ENCODE data around the gene NOP9.

NOP9 gene

DNA sequence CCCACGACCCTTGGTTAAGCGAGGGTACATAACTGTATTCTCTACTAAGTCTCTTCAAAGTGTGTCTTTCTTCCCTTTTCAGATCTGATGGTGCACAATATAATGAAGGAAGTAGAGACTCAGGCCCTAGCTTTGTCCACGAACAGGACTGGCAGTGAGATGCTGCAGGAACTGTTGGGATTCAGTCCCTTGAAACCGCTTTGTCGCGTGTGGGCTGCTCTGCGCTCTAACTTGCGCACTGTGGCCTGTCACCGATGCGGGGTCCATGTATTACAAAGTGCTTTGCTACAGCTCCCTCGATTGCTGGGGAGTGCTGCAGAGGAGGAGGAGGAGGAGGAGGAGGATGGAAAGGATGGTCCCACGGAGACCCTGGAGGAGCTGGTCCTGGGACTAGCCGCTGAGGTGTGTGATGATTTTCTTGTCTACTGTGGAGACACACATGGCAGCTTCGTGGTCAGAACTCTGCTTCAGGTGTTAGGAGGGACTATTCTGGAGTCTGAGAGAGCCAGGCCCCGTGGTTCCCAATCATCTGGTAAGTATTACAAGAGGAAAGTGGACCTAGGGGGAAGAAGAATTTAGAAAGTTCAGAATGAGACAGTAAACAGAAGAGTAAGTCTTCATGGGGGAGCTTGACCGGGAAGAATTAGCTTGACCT is 803 bp downstream of the NOP9 start:
- Histone ChIP-seq H3K4me3 (ENCODE audit: low read depth, low read length) (peak overlapping the region; percentile 85), H3K27ac (no peak overlapping the region), H3K9me3 (ENCODE audit: control insufficient read depth, low read length) (no peaks in the 10 kb centered on the region), H3K9ac (no peak overlapping the region), H2AFZ (peak overlapping the region; percentile 88), H3K4me2 (ENCODE audit: low read length) (peak overlapping the region; percentile 94), H3K79me2 (peaks cover 8% of the 10 kb centered on the region), H3K36me3 (ENCODE audit: control insufficient read depth, insufficient read depth, low read length) (no peaks in the 10 kb centered on the region), H3K4me1 (peaks cover 8% of the 10 kb centered on the region), H3K27me3 (ENCODE audit: control insufficient read depth, insufficient read depth, low read length) (no peaks in the 10 kb centered on the region)
- TF ChIP-seq, protein P1, sequence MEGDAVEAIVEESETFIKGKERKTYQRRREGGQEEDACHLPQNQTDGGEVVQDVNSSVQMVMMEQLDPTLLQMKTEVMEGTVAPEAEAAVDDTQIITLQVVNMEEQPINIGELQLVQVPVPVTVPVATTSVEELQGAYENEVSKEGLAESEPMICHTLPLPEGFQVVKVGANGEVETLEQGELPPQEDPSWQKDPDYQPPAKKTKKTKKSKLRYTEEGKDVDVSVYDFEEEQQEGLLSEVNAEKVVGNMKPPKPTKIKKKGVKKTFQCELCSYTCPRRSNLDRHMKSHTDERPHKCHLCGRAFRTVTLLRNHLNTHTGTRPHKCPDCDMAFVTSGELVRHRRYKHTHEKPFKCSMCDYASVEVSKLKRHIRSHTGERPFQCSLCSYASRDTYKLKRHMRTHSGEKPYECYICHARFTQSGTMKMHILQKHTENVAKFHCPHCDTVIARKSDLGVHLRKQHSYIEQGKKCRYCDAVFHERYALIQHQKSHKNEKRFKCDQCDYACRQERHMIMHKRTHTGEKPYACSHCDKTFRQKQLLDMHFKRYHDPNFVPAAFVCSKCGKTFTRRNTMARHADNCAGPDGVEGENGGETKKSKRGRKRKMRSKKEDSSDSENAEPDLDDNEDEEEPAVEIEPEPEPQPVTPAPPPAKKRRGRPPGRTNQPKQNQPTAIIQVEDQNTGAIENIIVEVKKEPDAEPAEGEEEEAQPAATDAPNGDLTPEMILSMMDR (IDR thresholded peaks at IDR 0.05), result no peak

DNA sequence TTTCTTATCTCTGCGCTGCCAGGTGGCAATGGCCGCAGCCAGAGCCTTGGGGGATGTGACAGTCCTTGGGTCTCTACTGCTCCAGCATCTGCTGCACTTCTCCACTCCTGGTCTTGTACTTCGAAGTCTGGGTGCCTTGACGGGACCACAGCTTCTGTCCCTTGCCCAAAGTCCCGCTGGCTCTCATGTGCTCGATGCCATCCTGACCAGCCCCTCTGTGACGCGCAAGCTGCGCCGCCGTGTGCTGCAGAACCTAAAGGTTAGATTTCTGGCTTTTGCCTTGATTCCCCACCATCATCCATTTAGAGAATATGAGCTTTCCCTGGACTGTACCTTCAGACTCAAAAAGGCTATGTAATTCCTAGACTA is 4.4 kb downstream of the NOP9 start:
- H3K27ac ChIP-seq, result no peak overlapping the region
- no peak overlapping the region for H2AFZ ChIP-seq
- no peak overlapping the region for H3K4me3 ChIP-seq (ENCODE audit: low read depth, low read length)
- H3K9me3 ChIP-seq (ENCODE audit: control insufficient read depth, low read length), result no peaks in the 10 kb centered on the region
- H3K79me2 ChIP-seq, result peaks cover 1% of the 10 kb centered on the region
- no peak overlapping the region for H3K4me2 ChIP-seq (ENCODE audit: low read length)
- TF ChIP-seq, protein P1 (IDR thresholded peaks at IDR 0.05), result no peak
- H3K9ac ChIP-seq, result no peak overlapping the region
- H3K27me3 ChIP-seq (ENCODE audit: control insufficient read depth, insufficient read depth, low read length), result no peaks in the 10 kb centered on the region
- peaks cover 6% of the 10 kb centered on the region for H3K4me1 ChIP-seq
- H3K36me3 ChIP-seq (ENCODE audit: control insufficient read depth, insufficient read depth, low read length), result no peaks in the 10 kb centered on the region

DNA sequence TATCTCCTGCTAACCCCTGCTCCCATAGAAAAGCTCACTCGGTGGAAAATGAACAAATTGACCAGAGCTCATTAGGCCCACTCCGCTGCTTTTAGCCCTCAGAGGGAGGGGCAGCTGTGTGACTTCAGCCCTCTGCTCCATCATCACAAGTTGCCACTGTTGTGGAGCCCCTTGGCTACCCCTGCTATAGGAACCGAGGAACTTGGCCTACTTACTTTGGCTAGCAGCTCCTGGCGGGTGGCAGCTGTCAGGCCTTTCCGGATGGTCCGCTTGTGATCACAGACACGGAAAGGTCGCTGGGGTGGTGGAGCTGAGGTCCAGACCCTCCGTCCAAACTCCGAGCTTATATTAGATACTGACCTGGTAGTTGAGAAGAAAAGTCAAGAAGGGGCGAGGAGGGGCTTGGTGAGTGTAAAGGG is 7.5 kb downstream of the NOP9 start:
- no peak overlapping the region for H2AFZ ChIP-seq
- TF ChIP-seq, protein P1 (IDR thresholded peaks at IDR 0.05), result no peak
- no peak overlapping the region for H3K9ac ChIP-seq
- H3K4me3 ChIP-seq (ENCODE audit: low read depth, low read length), result no peak overlapping the region
- H3K27me3 ChIP-seq (ENCODE audit: control insufficient read depth, insufficient read depth, low read length), result no peaks in the 10 kb centered on the region
- H3K27ac ChIP-seq, result no peak overlapping the region
- no peaks in the 10 kb centered on the region for H3K9me3 ChIP-seq (ENCODE audit: control insufficient read depth, low read length)
- no peaks in the 10 kb centered on the region for H3K79me2 ChIP-seq
- H3K4me2 ChIP-seq (ENCODE audit: low read length), result no peak overlapping the region
- peaks cover 7% of the 10 kb centered on the region for H3K4me1 ChIP-seq
- no peaks in the 10 kb centered on the region for H3K36me3 ChIP-seq (ENCODE audit: control insufficient read depth, insufficient read depth, low read length)

DNA sequence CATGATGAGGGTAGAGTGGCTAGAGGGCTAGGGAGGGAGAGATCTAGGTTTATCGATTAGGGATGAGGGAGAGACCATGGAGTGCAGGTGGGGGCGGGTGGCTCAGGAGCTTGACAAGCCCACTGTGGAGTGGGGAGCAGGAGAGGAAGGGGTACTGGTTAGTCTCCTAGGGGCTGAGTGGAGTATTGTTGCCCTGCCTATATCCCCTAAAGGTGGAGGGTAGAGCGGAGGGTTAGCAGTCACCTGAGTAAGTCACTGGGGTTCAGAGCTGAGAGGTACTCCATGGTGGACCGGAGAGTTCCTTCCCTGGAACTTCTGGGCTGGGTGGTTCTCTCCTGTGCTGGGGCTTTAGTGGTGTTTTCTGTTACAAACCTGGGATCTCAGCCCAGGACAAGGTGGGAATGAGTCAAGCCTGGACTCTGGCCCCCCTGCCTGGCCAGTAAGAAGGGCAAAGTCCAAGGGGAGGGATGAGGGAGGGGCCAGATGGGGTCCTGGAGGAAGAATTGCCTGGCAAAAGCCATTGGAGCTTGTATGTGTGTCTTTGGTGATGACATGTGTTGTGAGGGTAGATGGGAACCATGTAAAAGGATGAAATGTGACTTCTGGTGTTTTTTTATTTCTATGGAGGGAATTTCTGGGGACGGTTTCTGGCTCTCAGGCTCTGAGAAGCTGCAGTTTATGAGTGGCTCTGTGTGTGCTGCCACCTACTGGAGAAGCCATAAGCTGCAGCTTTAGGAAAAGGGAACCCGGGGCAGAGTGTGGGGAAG is 8.1 kb downstream of the NOP9 start, which contains the start of gene CIDEB:
Gene CIDEB (minus strand): TSS at position 403 of the 767 bp plus-strand sequence. CDS start 119 bp downstream, at position 284.
- H3K9ac ChIP-seq, result no peak within 1 kb of the TSS
- H3K27ac ChIP-seq, result no peak within 1 kb of the TSS
- TF ChIP-seq, protein P1 (IDR thresholded peaks at IDR 0.05), result peak; percentile 91
- H3K79me2 ChIP-seq, result no peaks in the 10 kb centered on the region
- no peak within 1 kb of the TSS for H3K4me3 ChIP-seq (ENCODE audit: low read depth, low read length)
- no peaks in the 10 kb centered on the region for H3K36me3 ChIP-seq (ENCODE audit: control insufficient read depth, insufficient read depth, low read length)
- H3K4me1 ChIP-seq, result peaks cover 7% of the 10 kb centered on the region
- no peak within 1 kb of the TSS for H3K4me2 ChIP-seq (ENCODE audit: low read length)
- no peaks in the 10 kb centered on the region for H3K9me3 ChIP-seq (ENCODE audit: control insufficient read depth, low read length)
- no peaks in the 10 kb centered on the region for H3K27me3 ChIP-seq (ENCODE audit: control insufficient read depth, insufficient read depth, low read length)
- no peak within 1 kb of the TSS for H2AFZ ChIP-seq
